ENCODE measurements around the gene FLVCR2. TPM values are rescaled to one million over a fixed set of nuclear protein-coding genes. Genes with fewer than 3 reads are reported as not detected.

The FLVCR2 gene
- total RNA-seq, 2 donors from 2014 or later, result 6.2 to 8.3 TPM

DNA sequence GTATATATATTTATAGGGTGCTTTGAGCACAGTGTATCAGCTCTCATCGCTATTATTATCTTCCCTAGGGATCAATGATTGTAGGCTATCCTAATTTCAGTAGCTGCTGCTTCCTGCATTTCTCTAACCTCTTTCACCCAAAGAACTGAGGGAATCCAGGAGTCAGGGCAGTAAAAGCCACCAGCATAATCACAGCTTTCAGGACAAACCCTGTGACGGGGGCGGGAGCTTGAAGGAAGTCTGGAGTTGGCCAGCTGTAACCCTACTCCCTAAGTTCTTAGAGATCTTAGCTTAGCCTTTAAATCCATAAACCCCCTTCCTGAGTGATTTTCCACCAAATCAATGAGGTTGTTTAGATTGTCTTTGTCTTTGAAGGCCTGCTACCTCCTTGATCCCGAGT is 33.7 kb downstream of the FLVCR2 start:
- H3K27ac ChIP-seq, result no peak overlapping the region
- H3K36me3 ChIP-seq, result no peaks in the 10 kb centered on the region
- no peaks in the 10 kb centered on the region for H3K9me3 ChIP-seq
- DNase-seq (ENCODE audit: low spot score) (no peak), ATAC-seq (ENCODE audit: insufficient number of reproducible peaks, low FRiP score, low read depth) (no peak)
- H3K4me1 ChIP-seq (ENCODE audit: control insufficient read depth in 1 of 2, low read depth in 2 of 2), result peaks cover 6 to 15% of the 10 kb centered on the region in 2 donors
- no peaks in the 10 kb centered on the region for H3K27me3 ChIP-seq (replicated peaks; ENCODE audit: insufficient read depth)
- H3K4me3 ChIP-seq, result no peak overlapping the region
- TF ChIP-seq CTCF (IDR thresholded peaks at IDR 0.05), result no peak

GRCh38 chr14:75614179-75614578 is 35.8 kb downstream of the FLVCR2 start:
- TF ChIP-seq CTCF (IDR thresholded peaks at IDR 0.05), result no peak
- DNase-seq (ENCODE audit: low spot score) (no peak), ATAC-seq (ENCODE audit: insufficient number of reproducible peaks, low FRiP score, low read depth) (no peak)
- no peak overlapping the region for H3K27ac ChIP-seq
- no peaks in the 10 kb centered on the region for H3K36me3 ChIP-seq
- H3K4me3 ChIP-seq, result no peak overlapping the region
- no peaks in the 10 kb centered on the region for H3K9me3 ChIP-seq
- no peaks in the 10 kb centered on the region for H3K27me3 ChIP-seq (replicated peaks; ENCODE audit: insufficient read depth)
- H3K4me1 ChIP-seq (ENCODE audit: control insufficient read depth in 1 of 2, low read depth in 2 of 2), result peaks cover 6 to 15% of the 10 kb centered on the region in 2 donors

- Histone ChIP-seq H3K27me3 (replicated peaks; ENCODE audit: insufficient read depth) (no peaks in the 10 kb centered on the region), H3K27ac (peak overlapping the region in 1 of 2 donors; percentile 36), H3K4me3 (no peak overlapping the region), H3K9me3 (no peaks in the 10 kb centered on the region), H3K4me1 (ENCODE audit: control insufficient read depth in 1 of 2, low read depth in 2 of 2) (peaks cover 6 to 9% of the 10 kb centered on the region in 2 donors), H3K36me3 (no peaks in the 10 kb centered on the region)
- DNase-seq (ENCODE audit: low spot score), result no peak
- TF ChIP-seq CTCF (IDR thresholded peaks at IDR 0.05), result no peak
- ATAC-seq (ENCODE audit: insufficient number of reproducible peaks, low FRiP score, low read depth), result peak; percentile 8
Observed at GRCh38 chr14:75615200-75615599, 36.8 kb downstream of the FLVCR2 start.

DNA sequence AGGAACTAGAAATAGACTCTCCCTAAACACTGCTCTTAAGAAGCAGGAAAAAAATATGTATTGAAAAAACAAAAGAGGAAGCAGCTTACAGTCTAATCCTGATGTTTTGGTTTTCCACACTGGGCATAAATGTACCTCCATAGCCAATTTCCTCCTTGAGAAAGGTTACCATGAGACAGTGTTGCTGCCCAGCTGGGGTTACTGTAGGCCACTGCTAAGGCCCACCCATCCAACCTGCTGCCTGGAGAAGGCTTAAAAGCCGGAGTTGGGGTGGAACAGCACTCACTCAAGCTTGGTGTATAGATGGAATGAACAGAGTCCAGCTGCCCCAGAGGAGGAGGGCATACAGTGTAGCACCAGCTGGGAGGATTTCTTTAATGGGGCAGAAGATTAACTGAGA is 41.1 kb downstream of the FLVCR2 start:
- no peak overlapping the region for H3K4me3 ChIP-seq
- no peak for ATAC-seq (ENCODE audit: insufficient number of reproducible peaks, low FRiP score, low read depth)

DNA sequence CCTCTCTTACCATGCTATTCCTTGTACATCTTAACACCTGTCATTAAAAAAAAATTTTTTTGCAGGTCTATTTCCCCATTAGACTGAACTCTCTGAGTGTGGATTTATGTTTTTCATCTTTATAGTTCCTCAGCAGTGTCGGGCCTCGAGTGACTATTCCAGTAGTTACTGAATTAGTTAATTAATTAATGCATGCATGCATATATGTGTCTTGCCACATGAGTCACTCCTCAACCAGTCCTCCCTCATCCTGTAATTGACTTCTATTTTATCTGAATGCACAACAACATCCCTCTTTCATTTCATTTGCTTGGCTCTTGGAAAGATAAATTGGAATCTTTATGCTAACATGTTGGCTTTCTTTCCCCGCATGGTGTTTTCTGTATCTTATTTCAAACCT is 46.6 kb downstream of the FLVCR2 start:
- H3K27ac ChIP-seq, result no peak overlapping the region
- no peaks in the 10 kb centered on the region for H3K36me3 ChIP-seq
- no peak for DNase-seq (ENCODE audit: low spot score)
- no peak overlapping the region for H3K4me3 ChIP-seq
- no peaks in the 10 kb centered on the region for H3K9me3 ChIP-seq
- no peak for ATAC-seq (ENCODE audit: insufficient number of reproducible peaks, low FRiP score, low read depth)
- no peaks in the 10 kb centered on the region for H3K4me1 ChIP-seq (ENCODE audit: control insufficient read depth in 1 of 2, low read depth in 2 of 2)
- no peak for TF ChIP-seq CTCF (IDR thresholded peaks at IDR 0.05)
- H3K27me3 ChIP-seq (replicated peaks; ENCODE audit: insufficient read depth), result no peaks in the 10 kb centered on the region

More for the DNA sequence above, 41.1 kb downstream of the FLVCR2 start:
- no peaks in the 10 kb centered on the region for H3K36me3 ChIP-seq
- H3K27me3 ChIP-seq (replicated peaks; ENCODE audit: insufficient read depth), result no peaks in the 10 kb centered on the region
- DNase-seq (ENCODE audit: low spot score), result no peak
- no peak overlapping the region for H3K27ac ChIP-seq
- H3K4me1 ChIP-seq (ENCODE audit: control insufficient read depth in 1 of 2, low read depth in 2 of 2), result no peaks in the 10 kb centered on the region
- no peak for TF ChIP-seq CTCF (IDR thresholded peaks at IDR 0.05)
- H3K9me3 ChIP-seq, result no peaks in the 10 kb centered on the region
